ENCODE measurements around the gene NRP1.

NRP1 gene

GRCh38 chr10:33192190-33192589, 142.3 kb downstream of the NRP1 start:
- DNase-seq (ENCODE audit: extremely low read depth in 1 of 2, low read depth in 1 of 2) = no peak

GRCh38 chr10:33190406-33190805, 144.1 kb downstream of the NRP1 start:
- DNase-seq (ENCODE audit: extremely low read depth in 1 of 2, low read depth in 1 of 2) = no peak

- DNase-seq (ENCODE audit: extremely low read depth in 1 of 2, low read depth in 1 of 2) = no peak
Observed at GRCh38 chr10:33189808-33190207, 144.7 kb downstream of the NRP1 start.

GRCh38 chr10:33189363-33189762, 145.1 kb downstream of the NRP1 start:
- no peak for DNase-seq (ENCODE audit: extremely low read depth in 1 of 2, low read depth in 1 of 2)

- no peak for DNase-seq (ENCODE audit: extremely low read depth in 1 of 2, low read depth in 1 of 2)
Observed at GRCh38 chr10:33187427-33187999, 147.0 kb downstream of the NRP1 start.

GRCh38 chr10:33186150-33186549, 148.3 kb downstream of the NRP1 start:
- no peak for DNase-seq (ENCODE audit: extremely low read depth in 1 of 2, low read depth in 1 of 2)

- DNase-seq (ENCODE audit: extremely low read depth in 1 of 2, low read depth in 1 of 2) = no peak
Observed at GRCh38 chr10:33183655-33184054, 150.8 kb downstream of the NRP1 start.

- no peak for DNase-seq (ENCODE audit: extremely low read depth in 1 of 2, low read depth in 1 of 2)
Observed at GRCh38 chr10:33180921-33181320, 153.5 kb downstream of the NRP1 start.

GRCh38 chr10:33180390-33180789, 154.1 kb downstream of the NRP1 start:
- no peak for DNase-seq (ENCODE audit: extremely low read depth in 1 of 2, low read depth in 1 of 2)

- DNase-seq (ENCODE audit: extremely low read depth in 1 of 2, low read depth in 1 of 2) = no peak
Observed at GRCh38 chr10:33179067-33179466, 155.4 kb downstream of the NRP1 start.

- no peak for DNase-seq (ENCODE audit: extremely low read depth in 1 of 2, low read depth in 1 of 2)
Observed at GRCh38 chr10:33178026-33178755, 156.3 kb downstream of the NRP1 start.

- no peak for DNase-seq (ENCODE audit: extremely low read depth in 1 of 2, low read depth in 1 of 2)
Observed at GRCh38 chr10:33176688-33177087, 157.8 kb downstream of the NRP1 start.

- DNase-seq (ENCODE audit: extremely low read depth in 1 of 2, low read depth in 1 of 2) = no peak
Observed at GRCh38 chr10:33174674-33175434, 159.6 kb downstream of the NRP1 start.

GRCh38 chr10:33165911-33166310, 168.6 kb downstream of the NRP1 start:
- no peak for DNase-seq (ENCODE audit: extremely low read depth in 1 of 2, low read depth in 1 of 2)

- DNase-seq (ENCODE audit: extremely low read depth in 1 of 2, low read depth in 1 of 2) = no peak
Observed at GRCh38 chr10:33164060-33164709, 170.3 kb downstream of the NRP1 start.

- no peak for DNase-seq (ENCODE audit: extremely low read depth in 1 of 2, low read depth in 1 of 2)
Observed at GRCh38 chr10:33162248-33162575, 172.3 kb downstream of the NRP1 start.

GRCh38 chr10:33161550-33162247, 172.8 kb downstream of the NRP1 start:
- DNase-seq (ENCODE audit: extremely low read depth in 1 of 2, low read depth in 1 of 2) = no peak

- DNase-seq (ENCODE audit: extremely low read depth in 1 of 2, low read depth in 1 of 2) = no peak
Observed at GRCh38 chr10:33160151-33160550, 174.3 kb downstream of the NRP1 start.

- DNase-seq (ENCODE audit: extremely low read depth in 1 of 2, low read depth in 1 of 2) = no peak
Observed at GRCh38 chr10:33157103-33157502, 177.4 kb downstream of the NRP1 start.

GRCh38 chr10:33155720-33156638, 178.5 kb downstream of the NRP1 start:
- no peak for DNase-seq (ENCODE audit: extremely low read depth in 1 of 2, low read depth in 1 of 2)
